Lung (tissue), 12 donors: ENCODE data around the gene VIPR1. TPM values are rescaled to one million over a fixed set of nuclear protein-coding genes. Genes with fewer than 3 reads are reported as not detected.

Experiments used
- ATAC-seq: fragments of 200-7000 bp; cut with Tn5 transposase; one replicate; pipeline ENCODE4 v1.9.1; 2020; ENCODE audit warnings: moderate number of reproducible peaks; ENCODE audit not compliant: insufficient read depth, low FRiP score
- DNase-seq, 3 donors: peaks; one replicate each; pipeline ENCODE4 v3.0.0-alpha.2; 2013 to 2017
- H3K27ac ChIP-seq, 2 donors: one replicate each; pipeline ENCODE4 v1.5.1; 2013; ENCODE audit warnings: mild to moderate bottlenecking in 2 of 2, moderate library complexity in 2 of 2, control low read depth in 1 of 2, inconsistent platforms in 1 of 2, low read depth in 1 of 2, low read length in 1 of 2
- H3K27me3 ChIP-seq, 3 donors: one replicate each; pipeline ENCODE4 v1.5.1; 2013; ENCODE audit warnings: low read length in 2 of 3; ENCODE audit not compliant: control insufficient read depth in 3 of 3, insufficient read depth in 3 of 3
- H3K36me3 ChIP-seq, 4 donors: one replicate each; pipeline ENCODE4 v1.5.1; 2013; ENCODE audit warnings: low read length in 4 of 4, mild to moderate bottlenecking in 1 of 4, moderate library complexity in 1 of 4; ENCODE audit not compliant: control insufficient read depth in 4 of 4, insufficient read depth in 4 of 4
- H3K4me1 ChIP-seq, 5 donors: one replicate each; pipeline ENCODE4 v1.5.1; 2013; ENCODE audit warnings: low read length in 5 of 5, mild to moderate bottlenecking in 2 of 5, moderate library complexity in 1 of 5; ENCODE audit not compliant: control insufficient read depth in 5 of 5, insufficient read depth in 5 of 5
- H3K4me3 ChIP-seq: one replicate; pipeline ENCODE4 v1.5.1; 2013; ENCODE audit warnings: mild to moderate bottlenecking, control low read depth, moderate library complexity
- H3K9ac ChIP-seq, 2 donors: one replicate each; pipeline ENCODE4 v1.5.1; 2013; ENCODE audit warnings: low read length in 2 of 2, control low read depth in 1 of 2; ENCODE audit not compliant: insufficient read depth in 1 of 2
- H3K9me3 ChIP-seq, 4 donors: one replicate each; pipeline ENCODE4 v1.5.1; 2013; ENCODE audit warnings: low read length in 3 of 4, mild to moderate bottlenecking in 1 of 4, moderate library complexity in 1 of 4; ENCODE audit not compliant: control insufficient read depth in 4 of 4, insufficient read depth in 3 of 4
- WGBS, 2 donors: extraction: QIAGEN DNeasy Blood & Tissue Kit; methylation state at CpG; one replicate each; pipeline ENCODE4 v1.1.7; 2013; 5-methylcytosine and 5-hydroxymethylcytosine counted together
- polyA plus RNA-seq, 2 donors: library from polyadenylated mRNA; stranded (reverse); fragments of 200-250 nt; gene quantifications; one replicate each; pipeline ENCODE4 v1.2.1, GENCODE V29; 2013
- total RNA-seq, 2 donors: library from RNA; depleted of rRNA in 1 of 2; stranded (reverse); fragments of >200 nt in 1 of 2; gene quantifications; one replicate each; pipeline ENCODE4 v1.2.1, GENCODE V29; 2014 to 2021
- TF ChIP-seq, protein P1 (sequence below): IDR thresholded peaks from 2 replicates; pipeline ENCODE4 v1.5.1; 2012; ENCODE audit warnings: mild to moderate bottlenecking; ENCODE audit errors: control extremely low read depth, extremely low read depth
- donor health status: control.
- donor health status: control.
- donor health status: Bipolar disorder and iron deficiency.
- donor health status: healthy.
- donor health status: DM: yes; HTN: yes; CAD: no.

The VIPR1 gene
- total and polyA plus RNA-seq, 4 donors = 24.8 to 89.8 (median 65.0) TPM

DNA sequence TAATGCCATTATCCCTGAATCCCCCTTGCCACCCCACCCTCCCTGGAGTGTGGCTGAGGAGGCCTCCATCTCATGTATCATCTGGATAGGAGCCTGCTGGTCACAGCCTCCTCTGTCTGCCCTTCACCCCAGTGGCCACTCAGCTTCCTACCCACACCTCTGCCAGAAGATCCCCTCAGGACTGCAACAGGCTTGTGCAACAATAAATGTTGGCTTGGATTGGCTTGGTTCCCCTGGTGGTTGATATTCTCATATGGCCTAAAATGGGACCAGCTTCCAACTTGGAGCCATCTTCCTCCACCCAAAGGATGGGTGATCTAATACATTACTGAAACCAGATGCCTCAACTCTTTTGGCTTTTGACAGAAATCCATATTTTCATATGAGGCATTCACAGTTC is 34.9 kb downstream of the VIPR1 start:
- TF ChIP-seq, protein P1, sequence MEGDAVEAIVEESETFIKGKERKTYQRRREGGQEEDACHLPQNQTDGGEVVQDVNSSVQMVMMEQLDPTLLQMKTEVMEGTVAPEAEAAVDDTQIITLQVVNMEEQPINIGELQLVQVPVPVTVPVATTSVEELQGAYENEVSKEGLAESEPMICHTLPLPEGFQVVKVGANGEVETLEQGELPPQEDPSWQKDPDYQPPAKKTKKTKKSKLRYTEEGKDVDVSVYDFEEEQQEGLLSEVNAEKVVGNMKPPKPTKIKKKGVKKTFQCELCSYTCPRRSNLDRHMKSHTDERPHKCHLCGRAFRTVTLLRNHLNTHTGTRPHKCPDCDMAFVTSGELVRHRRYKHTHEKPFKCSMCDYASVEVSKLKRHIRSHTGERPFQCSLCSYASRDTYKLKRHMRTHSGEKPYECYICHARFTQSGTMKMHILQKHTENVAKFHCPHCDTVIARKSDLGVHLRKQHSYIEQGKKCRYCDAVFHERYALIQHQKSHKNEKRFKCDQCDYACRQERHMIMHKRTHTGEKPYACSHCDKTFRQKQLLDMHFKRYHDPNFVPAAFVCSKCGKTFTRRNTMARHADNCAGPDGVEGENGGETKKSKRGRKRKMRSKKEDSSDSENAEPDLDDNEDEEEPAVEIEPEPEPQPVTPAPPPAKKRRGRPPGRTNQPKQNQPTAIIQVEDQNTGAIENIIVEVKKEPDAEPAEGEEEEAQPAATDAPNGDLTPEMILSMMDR = no peak
- H3K27me3 ChIP-seq = no peaks in the 10 kb centered on the region
- ATAC-seq = no peak
- no peak overlapping the region for H3K9ac ChIP-seq
- no peak for DNase-seq
- H3K36me3 ChIP-seq = peaks cover 0 to 12% (median 0%) of the 10 kb centered on the region in 4 donors
- no peak overlapping the region for H3K4me3 ChIP-seq
- H3K4me1 ChIP-seq = peaks cover 0 to 26% (median 0%) of the 10 kb centered on the region in 5 donors
- no peaks in the 10 kb centered on the region for H3K9me3 ChIP-seq
- no peak overlapping the region for H3K27ac ChIP-seq

DNA sequence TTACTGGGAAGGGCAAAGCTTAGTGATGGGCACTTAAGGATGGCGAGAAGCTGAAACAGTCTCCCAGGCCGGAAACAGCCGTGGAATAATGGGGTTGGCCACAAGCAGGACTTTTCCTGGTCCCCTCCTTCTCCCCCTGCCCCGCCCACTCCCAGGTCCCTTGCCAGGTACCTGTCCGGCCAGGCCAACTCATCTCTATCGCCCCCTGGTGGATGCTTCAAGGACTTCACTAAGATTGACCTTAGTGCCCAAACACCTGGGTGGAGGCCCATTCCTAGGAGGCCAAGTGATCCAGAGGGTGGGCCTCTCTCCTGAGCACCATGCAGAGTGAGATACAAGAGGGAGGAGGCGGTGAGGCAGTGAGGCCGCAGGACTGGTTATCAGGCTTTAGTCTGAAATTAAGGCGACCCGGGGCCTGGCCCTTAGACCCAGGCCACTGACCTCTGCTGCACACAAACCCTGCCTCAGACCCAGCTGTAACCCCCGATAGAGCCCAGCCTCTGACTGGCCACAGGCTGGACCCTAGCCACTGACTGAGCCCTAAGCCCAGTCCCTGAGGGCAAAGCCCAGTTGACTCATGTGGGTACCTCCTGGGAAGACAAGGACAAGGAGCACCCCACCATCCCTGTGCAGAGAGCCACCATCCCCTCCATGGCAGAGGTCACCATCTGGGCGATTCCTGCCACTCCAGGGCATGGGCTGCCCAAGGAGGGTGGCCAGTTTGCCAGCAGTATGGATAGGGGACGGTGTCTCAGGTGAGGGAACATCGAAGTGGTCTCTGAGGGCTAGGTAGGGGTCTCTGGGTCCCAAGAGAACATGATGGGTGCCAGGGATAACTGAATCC is 37.6 kb downstream of the VIPR1 start:
- Histone ChIP-seq H3K27ac (peak overlapping the region in 1 of 2 donors; percentile 48), H3K27me3 (no peaks in the 10 kb centered on the region), H3K9me3 (no peaks in the 10 kb centered on the region), H3K9ac (no peak overlapping the region), H3K4me1 (peaks cover 0 to 28% (median 9%) of the 10 kb centered on the region in 5 donors), H3K4me3 (no peak overlapping the region), H3K36me3 (peaks cover 0 to 2% (median 0%) of the 10 kb centered on the region in 4 donors)
- WGBS, 2 donors = 56% methylated on average over 14 of the region's 14 CpGs
- TF ChIP-seq, protein P1 = peak; percentile 44
- DNase-seq (peak; percentile 16 to 34 (median 29)), ATAC-seq (peak; percentile 51)

DNA sequence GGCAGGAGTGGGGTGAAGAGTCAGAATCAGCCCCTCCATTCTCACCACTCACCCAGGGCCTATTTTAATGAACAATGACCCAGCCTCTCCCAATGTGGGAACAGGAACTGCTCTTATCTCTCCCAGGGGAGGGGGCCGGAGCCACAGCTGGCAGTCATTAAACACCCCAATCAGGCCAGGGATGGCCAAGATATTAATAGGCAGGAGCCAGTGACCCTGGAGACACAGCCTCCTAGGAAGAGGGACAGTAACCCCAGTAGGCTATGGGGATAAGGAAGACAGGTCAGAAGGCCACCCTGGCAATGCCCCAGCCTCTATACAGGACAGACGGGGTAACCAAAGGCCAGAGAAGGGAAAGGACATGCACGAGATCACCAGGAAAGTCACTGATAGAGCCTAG is 38.6 kb downstream of the VIPR1 start:
- Histone ChIP-seq H3K27ac (peak overlapping the region in 1 of 2 donors; percentile 32), H3K4me3 (no peak overlapping the region), H3K9me3 (no peaks in the 10 kb centered on the region), H3K27me3 (no peaks in the 10 kb centered on the region), H3K36me3 (peaks cover 0 to 2% (median 0%) of the 10 kb centered on the region in 4 donors), H3K4me1 (peaks cover 0 to 30% (median 16%) of the 10 kb centered on the region in 5 donors), H3K9ac (no peak overlapping the region)
- no peak for DNase-seq
- WGBS, 2 donors = 57 to 77% methylated on average over 3 of the region's 3 CpGs
- no peak for ATAC-seq
- TF ChIP-seq, protein P1 = no peak
